ENCODE data around the gene MRPS7.

Gene MRPS7

DNA sequence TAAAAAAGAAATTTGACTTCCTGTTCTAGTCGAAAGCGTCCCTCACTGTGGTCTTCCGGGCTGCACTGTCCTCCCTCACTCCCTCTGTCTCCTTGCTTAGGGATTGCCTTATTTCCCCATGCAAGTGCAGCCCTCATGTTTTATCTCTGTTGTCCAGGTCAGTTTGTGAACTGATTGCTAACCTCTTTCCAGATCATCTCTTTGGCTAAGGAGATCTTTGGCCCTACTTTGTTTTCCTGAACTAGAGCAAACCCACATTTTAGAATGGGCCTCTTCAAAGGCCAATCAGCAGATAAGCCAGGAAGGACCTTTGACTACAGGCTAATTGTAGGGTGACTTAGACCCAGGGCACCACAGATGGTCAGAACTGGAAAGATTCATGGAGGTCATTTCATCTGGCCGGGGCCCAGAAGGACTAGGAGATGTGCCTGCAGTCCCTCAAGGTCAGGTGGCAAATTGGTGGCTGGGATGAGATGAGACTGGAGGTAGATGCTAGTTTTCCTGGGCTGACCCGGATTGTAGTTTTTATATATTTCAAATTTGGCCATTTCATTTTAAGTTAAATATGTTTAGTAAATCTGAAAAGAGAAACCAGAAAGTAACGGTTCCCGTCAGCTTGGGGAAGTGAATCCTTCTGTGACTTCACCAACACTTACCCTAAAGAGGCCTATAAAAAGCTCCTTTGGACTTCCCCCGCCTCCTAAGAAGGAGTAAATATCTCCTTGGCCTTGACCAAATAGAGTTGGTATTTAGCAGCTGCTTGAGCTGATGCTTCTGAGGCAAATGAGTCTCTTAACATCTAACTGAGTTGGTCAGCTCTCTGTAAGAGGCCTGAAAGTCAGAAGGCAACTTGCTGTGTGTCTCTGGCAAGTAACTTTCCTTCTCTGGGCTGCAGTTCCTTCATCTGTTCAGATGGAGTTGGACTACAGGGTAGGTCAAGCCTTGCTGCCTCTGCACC, 33.8 kb downstream of the MRPS7 start:
- no peak for DNase-seq (ENCODE audit: low read depth)
- no peak for TF ChIP-seq CTCF (IDR thresholded peaks at IDR 0.05; ENCODE audit: control insufficient read depth, extremely low read depth, insufficient read depth)
- H3K4me3 ChIP-seq (ENCODE audit: low read depth, low read length), result no peak overlapping the region

DNA sequence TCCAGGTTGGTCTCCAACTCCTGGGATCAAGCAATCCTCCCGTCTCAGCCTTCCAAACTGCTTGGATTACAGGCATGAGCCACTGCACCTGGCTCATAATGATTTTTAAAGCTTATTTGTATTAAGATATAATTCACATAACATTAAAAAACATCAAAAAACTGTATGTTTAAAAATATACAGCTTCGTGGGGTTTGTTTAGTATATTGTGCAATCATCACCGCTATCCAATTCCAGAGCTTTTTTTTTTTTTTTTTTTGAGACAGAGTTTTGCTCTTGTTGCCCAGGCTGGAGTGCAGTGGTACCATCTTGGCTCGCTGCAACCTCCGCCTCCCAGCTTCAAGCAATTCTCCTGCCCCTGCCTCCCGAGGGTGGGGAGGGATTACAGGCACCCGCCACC, 38.6 kb downstream of the MRPS7 start:
- DNase-seq (ENCODE audit: low read depth), result no peak
- no peak overlapping the region for H3K4me3 ChIP-seq (ENCODE audit: low read depth, low read length)
- no peak for TF ChIP-seq CTCF (IDR thresholded peaks at IDR 0.05; ENCODE audit: control insufficient read depth, extremely low read depth, insufficient read depth)

- no peak for TF ChIP-seq CTCF (IDR thresholded peaks at IDR 0.05; ENCODE audit: control insufficient read depth, extremely low read depth, insufficient read depth)
- DNase-seq (ENCODE audit: low read depth), result no peak
- H3K4me3 ChIP-seq (ENCODE audit: low read depth, low read length), result no peak overlapping the region
Measured at GRCh38 chr17:75301049-75301448, 39.4 kb downstream of the MRPS7 start.

GRCh38 chr17:75301502-75302206, 40.0 kb downstream of the MRPS7 start:
- H3K4me3 ChIP-seq (ENCODE audit: low read depth, low read length), result no peak overlapping the region
- TF ChIP-seq CTCF (IDR thresholded peaks at IDR 0.05; ENCODE audit: control insufficient read depth, extremely low read depth, insufficient read depth), result no peak
- no peak for DNase-seq (ENCODE audit: low read depth)

GRCh38 chr17:75307957-75308731, 46.5 kb downstream of the MRPS7 start:
- TF ChIP-seq CTCF (IDR thresholded peaks at IDR 0.05; ENCODE audit: control insufficient read depth, extremely low read depth, insufficient read depth), result no peak
- H3K4me3 ChIP-seq (ENCODE audit: low read depth, low read length), result no peak overlapping the region
- DNase-seq (ENCODE audit: low read depth), result no peak

GRCh38 chr17:75308732-75309629, 47.3 kb downstream of the MRPS7 start:
- no peak for DNase-seq (ENCODE audit: low read depth)
- no peak overlapping the region for H3K4me3 ChIP-seq (ENCODE audit: low read depth, low read length)
- no peak for TF ChIP-seq CTCF (IDR thresholded peaks at IDR 0.05; ENCODE audit: control insufficient read depth, extremely low read depth, insufficient read depth)

Data from LNCaP clone FGC (cell line).